ENCODE measurements around the gene SLC49A4.

Gene SLC49A4

DNA sequence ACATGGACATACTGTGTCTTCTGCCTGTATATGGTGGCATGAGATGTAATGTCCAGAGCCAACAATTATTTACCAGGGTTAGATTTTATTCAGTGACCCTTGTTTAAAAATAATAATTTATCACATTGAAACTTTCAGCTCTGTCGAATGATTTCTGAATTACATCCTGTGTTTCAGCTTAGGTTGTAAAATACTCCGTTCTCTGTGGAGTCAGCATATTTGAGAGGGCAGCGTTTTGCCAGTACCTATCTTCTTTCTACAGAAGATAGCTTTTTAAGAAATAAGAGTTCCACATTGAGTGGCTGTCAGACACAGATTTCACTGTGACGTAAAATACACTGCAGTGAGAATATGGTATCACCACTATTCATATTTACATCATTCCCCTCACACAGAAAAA is 85.3 kb downstream of the SLC49A4 start:
- CTCF ChIA-PET: interaction anchor here (1.0 to 1.1 kb wide), 2 partner anchors 10 to 12 kb away, joined by 3 to 5 read pairs; no protein-coding TSS in a partner anchor

GRCh38 chr3:122880624-122881023 is 85.8 kb downstream of the SLC49A4 start:
- ChIA-PET CTCF (interaction anchor here (1.0 to 1.1 kb wide), 2 partner anchors 10 to 13 kb away, joined by 3 to 5 read pairs; no protein-coding TSS in a partner anchor), POLR2A (no interaction called here)
- TF ChIP-seq, protein P1, sequence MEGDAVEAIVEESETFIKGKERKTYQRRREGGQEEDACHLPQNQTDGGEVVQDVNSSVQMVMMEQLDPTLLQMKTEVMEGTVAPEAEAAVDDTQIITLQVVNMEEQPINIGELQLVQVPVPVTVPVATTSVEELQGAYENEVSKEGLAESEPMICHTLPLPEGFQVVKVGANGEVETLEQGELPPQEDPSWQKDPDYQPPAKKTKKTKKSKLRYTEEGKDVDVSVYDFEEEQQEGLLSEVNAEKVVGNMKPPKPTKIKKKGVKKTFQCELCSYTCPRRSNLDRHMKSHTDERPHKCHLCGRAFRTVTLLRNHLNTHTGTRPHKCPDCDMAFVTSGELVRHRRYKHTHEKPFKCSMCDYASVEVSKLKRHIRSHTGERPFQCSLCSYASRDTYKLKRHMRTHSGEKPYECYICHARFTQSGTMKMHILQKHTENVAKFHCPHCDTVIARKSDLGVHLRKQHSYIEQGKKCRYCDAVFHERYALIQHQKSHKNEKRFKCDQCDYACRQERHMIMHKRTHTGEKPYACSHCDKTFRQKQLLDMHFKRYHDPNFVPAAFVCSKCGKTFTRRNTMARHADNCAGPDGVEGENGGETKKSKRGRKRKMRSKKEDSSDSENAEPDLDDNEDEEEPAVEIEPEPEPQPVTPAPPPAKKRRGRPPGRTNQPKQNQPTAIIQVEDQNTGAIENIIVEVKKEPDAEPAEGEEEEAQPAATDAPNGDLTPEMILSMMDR (IDR thresholded peaks at IDR 0.05; ENCODE audit: control extremely low read depth, extremely low read depth, low read depth, missing control alignments): no peak

More for the DNA sequence above, 85.3 kb downstream of the SLC49A4 start:
- TF ChIP-seq, protein P1 (IDR thresholded peaks at IDR 0.05; ENCODE audit: control extremely low read depth, extremely low read depth, low read depth, missing control alignments): no peak
- POLR2A ChIA-PET: no interaction called here
- no peak for DNase-seq (ENCODE audit: extremely low spot score)

DNA sequence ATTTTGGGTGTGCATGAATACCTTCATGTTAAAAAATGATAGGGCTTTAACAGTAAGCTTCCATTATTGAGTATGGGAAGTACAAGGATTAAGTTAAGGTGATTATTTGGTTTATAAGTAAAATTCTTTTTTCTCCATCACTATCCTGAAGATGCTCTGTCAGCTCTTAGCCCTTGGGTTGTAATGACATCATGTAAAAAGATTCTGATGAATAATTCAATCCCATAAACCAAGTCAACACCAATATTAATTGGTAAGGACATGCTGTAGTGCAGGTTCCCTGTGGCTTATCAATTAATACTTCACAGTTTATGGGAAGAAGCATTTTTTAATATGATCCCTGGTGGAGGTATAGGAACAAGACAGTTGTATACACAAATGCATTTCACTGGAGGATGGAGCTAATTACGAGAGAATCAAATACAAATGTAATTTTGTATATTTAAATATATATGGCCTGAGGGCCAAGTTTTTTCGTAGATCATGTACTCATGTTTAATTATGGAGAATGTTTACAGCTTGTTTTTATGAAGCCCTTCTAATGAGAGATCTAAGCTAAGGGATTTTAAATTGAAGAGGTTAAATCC is 87.6 kb downstream of the SLC49A4 start:
- CTCF ChIA-PET: interaction anchor here (0.8 to 1.7 kb wide), 6 partner anchors 10 to 454 kb away, joined by 3 to 5 read pairs (median 3); partner anchors contain the start of gene HSPBAP1
- TF ChIP-seq, protein P1 (IDR thresholded peaks at IDR 0.05; ENCODE audit: control extremely low read depth, extremely low read depth, low read depth, missing control alignments): no peak
- no peak for DNase-seq (ENCODE audit: extremely low spot score)
- POLR2A ChIA-PET: no interaction called here

More at GRCh38 chr3:122880624-122881023, 85.8 kb downstream of the SLC49A4 start:
- no peak for DNase-seq (ENCODE audit: extremely low spot score)

DNA sequence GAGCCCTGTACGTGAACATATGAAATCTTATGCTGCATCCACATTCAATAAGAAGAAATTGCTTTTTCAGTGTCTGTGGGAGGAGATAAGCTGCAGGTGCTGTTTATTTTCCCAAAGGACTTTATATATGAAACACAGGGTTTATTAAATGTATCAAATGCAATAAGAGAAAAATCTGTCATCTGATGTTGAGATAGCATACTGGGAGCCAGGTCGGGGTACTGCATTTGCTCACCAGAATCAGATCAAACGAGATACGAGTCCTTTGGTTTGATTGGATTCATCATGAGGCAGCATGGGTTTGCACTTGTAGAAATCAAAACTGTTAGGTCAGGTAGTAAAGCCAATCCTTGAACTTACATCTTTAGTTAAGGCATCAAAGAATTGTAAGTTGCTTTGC is 91.4 kb downstream of the SLC49A4 start:
- ChIA-PET POLR2A (no interaction called here), CTCF (interaction anchor here (1.1 to 1.5 kb wide), 4 partner anchors 8 to 20 kb away, joined by 3 read pairs; no protein-coding TSS in a partner anchor)
- TF ChIP-seq, protein P1 (IDR thresholded peaks at IDR 0.05; ENCODE audit: control extremely low read depth, extremely low read depth, low read depth, missing control alignments): no peak
- no peak for DNase-seq (ENCODE audit: extremely low spot score)

GRCh38 chr3:122886946-122887345 is 92.1 kb downstream of the SLC49A4 start:
- DNase-seq (ENCODE audit: extremely low spot score): no peak
- TF ChIP-seq, protein P1 (IDR thresholded peaks at IDR 0.05; ENCODE audit: control extremely low read depth, extremely low read depth, low read depth, missing control alignments): no peak
- CTCF ChIA-PET: interaction anchor here (1.2 to 1.5 kb wide), 3 partner anchors 9 to 21 kb away, joined by 3 read pairs; no protein-coding TSS in a partner anchor
- POLR2A ChIA-PET: no interaction called here

GRCh38 chr3:122890077-122890719 is 95.3 kb downstream of the SLC49A4 start:
- TF ChIP-seq, protein P1 (IDR thresholded peaks at IDR 0.05; ENCODE audit: control extremely low read depth, extremely low read depth, low read depth, missing control alignments): no peak
- ChIA-PET CTCF (interaction anchor here (1.1 to 1.5 kb wide), 2 partner anchors 12 to 52 kb away, joined by 3 to 6 read pairs; no protein-coding TSS in a partner anchor), POLR2A (no interaction called here)
- peak; percentile 39 for DNase-seq (ENCODE audit: extremely low spot score)
